ENCODE results near the gene IPMK.

The IPMK gene

GRCh38 chr10:58143944-58144343 is 123.8 kb downstream of the IPMK start:
- peak; percentile 25 for DNase-seq
